Prostate gland (tissue), 2 donors: Measurements from ENCODE around the gene DPEP1. TPM values are rescaled to one million over a fixed set of nuclear protein-coding genes. Genes with fewer than 3 reads are reported as not detected.
A peak's percentile ranks its signal among the peaks of the same experiment; 100 is the strongest.

Experiments
- DNase-seq: peaks from one replicate; pipeline ENCODE4 v3.0.0-alpha.2; 2019; ENCODE audit warnings: low spot score
- H3K27ac ChIP-seq, 2 donors: fragments of 200-600 bp; sonication (generic); 2 replicates each; pipeline ENCODE4 v1.5.1; 2017 to 2019
- H3K27me3 ChIP-seq: fragments of 200-600 bp; sonication (generic); replicated peaks from 2 replicates; pipeline ENCODE4 v1.5.1; 2019; ENCODE audit not compliant: insufficient read depth
- H3K36me3 ChIP-seq, 2 donors: fragments of 200-600 bp; sonication (generic); 1 replicate in 1 of 2; 2 replicates in 1 of 2; pipeline versions ENCODE4 v1.5.1 to v1.8.1; 2017 to 2019
- H3K4me1 ChIP-seq: fragments of 200-600 bp; sonication (generic); replicated peaks from 2 replicates; pipeline ENCODE4 v1.5.1; 2019
- H3K4me3 ChIP-seq, 2 donors: fragments of 200-600 bp; sonication (generic); 2 replicates each; pipeline ENCODE4 v1.5.1; 2017 to 2019
- H3K9me3 ChIP-seq: fragments of 200-600 bp; sonication (generic); 2 replicates; pipeline ENCODE4 v1.5.1; 2017
- CTCF ChIP-seq, 4 experiments: fragments of 200-600 bp in 2 of 4; fragments of 450-650 bp in 2 of 4; sonication (generic) in 2 of 4; IDR thresholded peaks; 1 replicate in 3 of 4; 2 replicates in 1 of 4; pipeline ENCODE4 v1.5.1; 2016 to 2019; ENCODE audit warnings: antibody characterized with exemption in 4 of 4, mild to moderate bottlenecking in 2 of 4, moderate library complexity in 2 of 4
- POLR2A ChIP-seq: fragments of 450-650 bp; IDR thresholded peaks from one replicate; pipeline ENCODE4 v1.6.1; 2016; ENCODE audit warnings: antibody characterized with exemption, mild to moderate bottlenecking
- POLR2AphosphoS5 ChIP-seq: sonication (generic); formaldehyde crosslinking; IDR thresholded peaks from one replicate; pipeline ENCODE4 v1.6.1; 2017; ENCODE audit warnings: antibody characterized with exemption
- WGBS: methylation state at CpG from one replicate; pipeline ENCODE4 v1.1.5; 2018; 5-methylcytosine and 5-hydroxymethylcytosine counted together
- intact Hi-C: fragments of 100-400 bp; cut with DNase I; formaldehyde crosslinking; loops from one replicate; pipeline ENCODE4 v1.14.2; 2022
- total RNA-seq, 2 donors: library from RNA; depleted of rRNA; stranded (reverse); fragments of >200 nt; gene quantifications; one replicate each; pipeline ENCODE4 v1.1.0, GENCODE V29; 2016

Gene DPEP1
- total RNA-seq, 2 donors from 2014 or later = 274 TPM; not detected in 1

GRCh38 chr16:89577055-89577759 is 36.2 kb upstream of the DPEP1 start:
- WGBS = 81% methylated on average over 25 of the region's 25 CpGs
- intact Hi-C loops = no loop called here
- TF ChIP-seq POLR2AphosphoS5 = no peak
- no peak for TF ChIP-seq CTCF (IDR thresholded peaks at IDR 0.05)
- TF ChIP-seq POLR2A = no peak
- Histone ChIP-seq H3K36me3 (no peaks in the 10 kb centered on the region), H3K4me1 (peaks cover 10% of the 10 kb centered on the region), H3K4me3 (no peak overlapping the region), H3K27me3 (peaks cover 13% of the 10 kb centered on the region), H3K27ac (no peak overlapping the region), H3K9me3 (no peaks in the 10 kb centered on the region)
- no peak for DNase-seq

- Histone ChIP-seq H3K9me3 (no peaks in the 10 kb centered on the region), H3K36me3 (no peaks in the 10 kb centered on the region), H3K4me1 (peaks cover 15% of the 10 kb centered on the region), H3K4me3 (no peak overlapping the region), H3K27me3 (peaks cover 11% of the 10 kb centered on the region), H3K27ac (no peak overlapping the region)
- TF ChIP-seq CTCF (IDR thresholded peaks at IDR 0.05) (no peak), POLR2AphosphoS5 (no peak), POLR2A (no peak)
- intact Hi-C loops = no loop called here
- WGBS = 91% methylated on average over 15 of the region's 15 CpGs
- no peak for DNase-seq
These were observed 34.1 kb upstream of the DPEP1 start for GRCh38 chr16:89579351-89579750.

GRCh38 chr16:89581045-89581695 is 32.3 kb upstream of the DPEP1 start:
- TF ChIP-seq POLR2AphosphoS5 (no peak), CTCF (IDR thresholded peaks at IDR 0.05) (no peak), POLR2A (no peak)
- Histone ChIP-seq H3K9me3 (no peaks in the 10 kb centered on the region), H3K4me1 (peaks cover 9% of the 10 kb centered on the region), H3K27me3 (peaks cover 1% of the 10 kb centered on the region), H3K4me3 (no peak overlapping the region), H3K27ac (no peak overlapping the region), H3K36me3 (no peaks in the 10 kb centered on the region)
- no peak for DNase-seq
- 79% methylated on average over 32 of the region's 33 CpGs for WGBS
- intact Hi-C loops = no loop called here

- intact Hi-C loops = no loop called here
- Histone ChIP-seq H3K27ac (peak overlapping the region; percentile 47 to 52), H3K4me1 (peaks cover 9% of the 10 kb centered on the region), H3K36me3 (no peaks in the 10 kb centered on the region), H3K9me3 (no peaks in the 10 kb centered on the region), H3K27me3 (no peaks in the 10 kb centered on the region), H3K4me3 (no peak overlapping the region)
- 55% methylated on average over 14 of the region's 15 CpGs for WGBS
- TF ChIP-seq CTCF (IDR thresholded peaks at IDR 0.05) (no peak), POLR2AphosphoS5 (peak; percentile 82)
- peak; percentile 73 for DNase-seq
These were observed 31.4 kb upstream of the DPEP1 start for GRCh38 chr16:89581861-89582563.
